Measurements from ENCODE around the gene ZNF729. TPM values are rescaled to one million over a fixed set of nuclear protein-coding genes. Genes with fewer than 3 reads are reported as not detected.
"Not testable (repeated sequence)": the region's sequence is repeated elsewhere in the genome, so short reads cannot be mapped to it uniquely, and the experiment has no call there.

ZNF729 gene
- total RNA-seq (0.04 TPM), polyA plus RNA-seq (ENCODE audit: insufficient read depth in 1 of 8, insufficient read length in 8 of 8, low replicate concordance in 1 of 8) (under 1 TPM in 4 of 8 donors, not detected in 4; 0.04 to 0.13 (median 0.06) TPM)
- long read RNA-seq, donor 1: 0 reads
- long read RNA-seq, donor 2: 0 reads
- long read RNA-seq, donor 3: 0 reads
- long read RNA-seq, donor 4: 0 reads
- long read RNA-seq, donor 5: 0 reads
- long read RNA-seq, donor 6: 0 reads
- long read RNA-seq, donor 7: 0 reads
- long read RNA-seq, donor 8: 0 reads
- long read RNA-seq, donor 9: 0 reads
- long read RNA-seq, donor 10: 0 reads
- long read RNA-seq, donor 11: 0 reads

DNA sequence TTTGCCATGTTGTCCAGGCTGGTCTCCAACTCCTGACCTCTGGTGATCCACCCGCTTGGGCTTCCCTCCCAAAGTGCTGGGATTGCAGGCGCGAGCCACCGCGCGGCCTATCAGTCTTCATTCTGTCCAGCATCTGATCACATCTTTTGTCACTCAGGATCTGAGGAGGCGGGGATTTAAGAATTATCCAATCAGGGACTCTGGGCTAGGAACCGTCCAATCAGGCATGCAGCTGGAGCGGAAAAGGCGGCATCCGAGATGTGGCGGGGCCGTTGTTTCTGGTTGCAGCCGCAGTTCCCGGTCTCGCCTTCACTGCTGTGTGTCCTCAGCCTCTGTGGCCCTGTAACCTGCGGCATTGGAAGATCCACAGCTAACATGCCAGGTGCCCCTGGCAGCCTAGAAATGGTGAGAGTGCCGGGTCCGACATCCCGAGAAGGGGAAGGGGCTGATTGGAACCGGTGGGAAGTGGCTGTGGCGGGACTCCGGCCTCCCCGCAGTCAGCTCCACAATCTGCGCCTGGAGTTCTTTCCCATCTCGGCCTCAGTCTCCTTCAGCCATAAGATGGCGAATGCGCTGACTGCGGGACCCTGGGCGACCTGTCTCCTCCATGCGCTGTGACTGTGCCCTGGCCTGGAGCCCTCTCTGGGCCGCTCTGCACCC lies at the start of gene ZNF729:
Gene ZNF729, plus strand, starts transcription at position 291 of the 660 bp plus-strand sequence. Its CDS starts 85 bp downstream, at position 376.
- Histone ChIP-seq H3K4me3 (ENCODE audit: low read length) (no peak within 1 kb of the TSS), H3K27ac (ENCODE audit: low read length) (no peak within 1 kb of the TSS), H3K4me1 (ENCODE audit: control insufficient read depth, insufficient read depth, low read length) (no peaks in the 10 kb centered on the region), H3K36me3 (ENCODE audit: control insufficient read depth, insufficient read depth, low read length) (no peaks in the 10 kb centered on the region), H3K9me3 (replicated peaks; ENCODE audit: control insufficient read depth, low read depth, low read length) (peaks cover 15% of the 10 kb centered on the region), H3K27me3 (ENCODE audit: control insufficient read depth, insufficient read depth, low read length) (no peaks in the 10 kb centered on the region)
- DNase-seq: peak; percentile 4
- WGBS (ENCODE audit: insufficient coverage): 3% methylated on average over 27 of the region's 32 CpGs

DNA sequence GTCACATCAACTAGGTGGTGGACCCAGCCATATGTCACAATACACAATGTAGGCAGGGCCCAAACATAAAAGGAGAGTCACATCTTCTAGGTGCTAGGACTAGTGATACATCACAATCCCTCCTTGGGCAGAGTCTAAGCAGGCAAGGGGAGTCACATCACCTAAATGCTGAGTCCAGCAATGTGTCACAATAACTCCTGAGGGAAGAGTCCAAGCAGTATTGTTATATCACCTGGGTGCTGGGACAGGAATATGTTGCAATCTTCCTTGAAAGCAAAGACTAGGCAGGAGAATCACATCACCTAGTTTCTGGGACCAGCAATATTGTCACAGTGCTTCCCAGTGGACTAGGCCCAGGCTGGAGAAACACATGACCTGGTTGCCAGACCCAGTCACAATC lies 29.4 kb upstream of the ZNF729 start:
- no peaks in the 10 kb centered on the region for H3K36me3 ChIP-seq (ENCODE audit: control insufficient read depth, insufficient read depth, low read length)
- no peaks in the 10 kb centered on the region for H3K27me3 ChIP-seq (ENCODE audit: control insufficient read depth, insufficient read depth, low read length)
- H3K27ac ChIP-seq (ENCODE audit: low read length): no peak overlapping the region
- DNase-seq: no peak
- no peak overlapping the region for H3K4me3 ChIP-seq (ENCODE audit: low read length)
- H3K4me1 ChIP-seq (ENCODE audit: control insufficient read depth, insufficient read depth, low read length): no peaks in the 10 kb centered on the region
- H3K9me3 ChIP-seq (replicated peaks; ENCODE audit: control insufficient read depth, low read depth, low read length): peaks cover 31% of the 10 kb centered on the region

DNA sequence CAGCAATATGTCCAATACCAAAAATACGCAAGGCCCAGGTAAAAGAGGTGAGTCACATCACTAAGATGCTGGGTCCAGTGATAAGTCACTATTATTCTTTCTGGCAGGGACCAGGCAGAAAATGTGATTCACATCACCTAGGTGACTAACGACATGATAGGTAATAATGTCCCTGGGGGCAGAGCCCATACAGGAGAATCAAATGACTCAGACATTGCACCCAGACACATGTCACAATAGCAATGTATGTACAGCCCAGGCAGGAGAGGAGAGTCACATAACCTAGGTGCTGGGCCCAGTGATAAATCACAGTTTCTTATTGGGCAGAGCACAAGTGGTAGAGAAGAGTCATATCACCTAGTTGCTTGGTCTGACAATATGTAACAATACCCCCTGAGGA lies 28.9 kb upstream of the ZNF729 start:
- Histone ChIP-seq H3K36me3 (ENCODE audit: control insufficient read depth, insufficient read depth, low read length) (no peaks in the 10 kb centered on the region), H3K4me1 (ENCODE audit: control insufficient read depth, insufficient read depth, low read length) (no peaks in the 10 kb centered on the region), H3K4me3 (ENCODE audit: low read length) (no peak overlapping the region), H3K9me3 (replicated peaks; ENCODE audit: control insufficient read depth, low read depth, low read length) (peaks cover 35% of the 10 kb centered on the region), H3K27me3 (ENCODE audit: control insufficient read depth, insufficient read depth, low read length) (no peaks in the 10 kb centered on the region), H3K27ac (ENCODE audit: low read length) (no peak overlapping the region)
- DNase-seq: no peak
- WGBS (ENCODE audit: insufficient coverage): no CpG with 5 or more reads among the region's 2 CpGs

DNA sequence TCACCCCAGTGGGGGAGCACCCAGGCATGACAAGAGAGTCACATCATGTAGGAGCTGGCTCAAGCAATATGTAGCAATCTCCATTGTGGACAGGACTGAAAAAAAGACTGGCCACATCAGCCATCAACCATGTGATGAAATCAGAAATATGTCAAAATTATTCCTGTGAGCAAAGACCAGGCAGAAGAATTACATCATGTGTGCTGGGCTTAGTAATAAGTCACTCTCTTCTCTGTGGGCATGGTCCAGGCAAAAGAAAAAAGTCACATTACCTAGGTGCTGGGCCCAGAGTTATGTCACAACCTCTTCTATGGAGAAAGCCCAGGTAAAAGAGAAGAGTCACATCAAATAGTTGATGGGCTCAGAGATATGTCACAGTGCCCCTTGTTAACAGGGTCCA lies 28.3 kb upstream of the ZNF729 start:
- no peak overlapping the region for H3K4me3 ChIP-seq (ENCODE audit: low read length)
- H3K4me1 ChIP-seq (ENCODE audit: control insufficient read depth, insufficient read depth, low read length): no peaks in the 10 kb centered on the region
- peaks cover 39% of the 10 kb centered on the region for H3K9me3 ChIP-seq (replicated peaks; ENCODE audit: control insufficient read depth, low read depth, low read length)
- H3K27ac ChIP-seq (ENCODE audit: low read length): no peak overlapping the region
- no peaks in the 10 kb centered on the region for H3K36me3 ChIP-seq (ENCODE audit: control insufficient read depth, insufficient read depth, low read length)
- no peak for DNase-seq
- H3K27me3 ChIP-seq (ENCODE audit: control insufficient read depth, insufficient read depth, low read length): no peaks in the 10 kb centered on the region

DNA sequence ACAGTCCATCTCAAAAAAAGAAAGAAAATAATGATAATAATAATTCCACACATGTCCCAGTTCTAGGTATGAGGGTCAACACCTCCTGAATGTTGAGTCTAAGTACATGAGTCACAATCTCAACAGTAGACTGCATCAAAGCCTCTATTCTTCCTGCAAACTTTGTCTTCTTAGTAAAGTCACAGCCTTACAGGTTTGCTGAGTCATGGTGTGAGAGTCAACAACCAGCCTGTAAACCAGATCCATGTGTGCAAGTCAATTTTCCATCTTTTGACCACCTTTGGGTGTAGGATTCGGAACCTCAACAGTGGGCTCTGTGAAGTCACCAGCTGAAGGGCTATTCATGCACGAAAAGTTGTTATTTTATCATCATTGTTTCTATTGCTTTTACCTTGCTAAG lies 25.7 kb upstream of the ZNF729 start:
- H3K36me3 ChIP-seq (ENCODE audit: control insufficient read depth, insufficient read depth, low read length): no peaks in the 10 kb centered on the region
- H3K4me3 ChIP-seq (ENCODE audit: low read length): no peak overlapping the region
- no peak for DNase-seq
- peaks cover 44% of the 10 kb centered on the region for H3K9me3 ChIP-seq (replicated peaks; ENCODE audit: control insufficient read depth, low read depth, low read length)
- no CpG with 5 or more reads among the region's 2 CpGs for WGBS (ENCODE audit: insufficient coverage)
- H3K27ac ChIP-seq (ENCODE audit: low read length): no peak overlapping the region
- H3K4me1 ChIP-seq (ENCODE audit: control insufficient read depth, insufficient read depth, low read length): no peaks in the 10 kb centered on the region
- no peaks in the 10 kb centered on the region for H3K27me3 ChIP-seq (ENCODE audit: control insufficient read depth, insufficient read depth, low read length)

DNA sequence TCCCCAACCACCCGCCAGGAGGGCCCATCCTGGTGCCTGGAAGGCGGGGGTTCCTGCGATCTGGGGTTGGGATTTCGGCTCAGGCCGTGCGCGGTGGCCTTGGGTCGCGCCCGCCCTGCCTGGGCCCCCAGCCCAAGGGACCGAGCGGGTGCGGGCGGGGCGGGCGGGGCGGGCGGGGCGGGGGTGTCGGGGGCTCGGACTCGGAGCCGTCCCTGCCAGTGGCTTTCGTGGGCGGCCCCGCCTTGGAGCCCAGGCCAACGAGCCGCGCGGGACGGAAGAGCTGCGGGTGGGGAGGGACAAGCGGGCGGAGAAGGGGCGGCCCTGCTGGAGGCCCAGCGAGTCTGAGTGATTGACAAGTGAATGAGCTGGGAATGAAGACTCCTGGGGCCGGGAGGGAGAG lies 24.6 kb upstream of the ZNF729 start:
- H3K36me3 ChIP-seq (ENCODE audit: control insufficient read depth, insufficient read depth, low read length): no peaks in the 10 kb centered on the region
- no peaks in the 10 kb centered on the region for H3K4me1 ChIP-seq (ENCODE audit: control insufficient read depth, insufficient read depth, low read length)
- WGBS (ENCODE audit: insufficient coverage): 12% methylated on average over 27 of the region's 37 CpGs
- H3K27ac ChIP-seq (ENCODE audit: low read length): no peak overlapping the region
- no peaks in the 10 kb centered on the region for H3K27me3 ChIP-seq (ENCODE audit: control insufficient read depth, insufficient read depth, low read length)
- DNase-seq: no peak
- H3K9me3 ChIP-seq (replicated peaks; ENCODE audit: control insufficient read depth, low read depth, low read length): peaks cover 44% of the 10 kb centered on the region
- no peak overlapping the region for H3K4me3 ChIP-seq (ENCODE audit: low read length)

DNA sequence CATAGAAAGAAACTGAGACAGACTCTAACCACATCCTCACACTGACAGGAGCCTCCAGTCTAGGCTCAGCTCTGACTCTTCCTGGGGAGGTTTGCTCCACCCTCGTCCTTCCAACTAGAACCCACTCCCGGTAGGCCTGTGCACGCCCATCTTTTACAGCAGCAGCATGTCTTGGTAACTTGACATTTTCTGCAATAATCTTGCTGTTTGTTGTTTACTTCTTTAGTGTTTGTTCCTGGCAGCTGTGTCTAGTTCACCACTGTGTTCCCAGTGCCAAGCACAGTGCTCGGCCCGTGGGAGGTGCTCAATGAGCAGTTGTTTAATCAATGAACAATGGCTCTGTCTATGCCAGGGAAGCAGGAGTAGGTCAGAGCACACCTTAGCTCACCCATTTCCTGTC lies 23.1 kb upstream of the ZNF729 start:
- WGBS (ENCODE audit: insufficient coverage): no CpG with 5 or more reads among the region's 5 CpGs
- Histone ChIP-seq H3K4me1 (ENCODE audit: control insufficient read depth, insufficient read depth, low read length) (no peaks in the 10 kb centered on the region), H3K4me3 (ENCODE audit: low read length) (no peak overlapping the region), H3K27me3 (ENCODE audit: control insufficient read depth, insufficient read depth, low read length) (no peaks in the 10 kb centered on the region), H3K9me3 (replicated peaks; ENCODE audit: control insufficient read depth, low read depth, low read length) (peaks cover 41% of the 10 kb centered on the region), H3K27ac (ENCODE audit: low read length) (no peak overlapping the region), H3K36me3 (ENCODE audit: control insufficient read depth, insufficient read depth, low read length) (no peaks in the 10 kb centered on the region)
- no peak for DNase-seq

DNA sequence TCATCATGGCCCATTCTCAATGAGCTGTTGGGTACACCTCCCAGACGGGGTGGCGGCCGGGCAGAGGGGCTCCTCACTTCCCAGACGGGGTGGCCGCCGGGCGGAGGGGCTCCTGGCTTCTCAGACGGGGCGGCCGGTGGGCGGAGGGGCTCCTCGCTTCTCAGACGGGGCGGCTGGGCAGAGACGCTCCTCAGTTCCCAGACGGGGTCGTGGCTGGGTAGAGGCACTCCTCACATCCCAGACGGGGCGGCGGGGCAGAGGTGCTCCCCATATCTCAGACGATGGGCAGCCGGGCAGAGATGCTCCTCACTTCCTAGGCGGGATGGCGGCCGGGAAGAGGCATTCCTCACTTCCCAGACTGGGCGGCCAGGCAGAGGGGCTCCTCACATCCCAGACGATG lies 35.3 kb downstream of the ZNF729 start:
- not testable (repeated sequence) for DNase-seq; H3K27me3 ChIP-seq (ENCODE audit: control insufficient read depth, insufficient read depth, low read length); H3K27ac ChIP-seq (ENCODE audit: low read length); H3K36me3 ChIP-seq (ENCODE audit: control insufficient read depth, insufficient read depth, low read length); H3K4me1 ChIP-seq (ENCODE audit: control insufficient read depth, insufficient read depth, low read length); H3K4me3 ChIP-seq (ENCODE audit: low read length)
- 96% methylated on average over 5 of the region's 27 CpGs for WGBS (ENCODE audit: insufficient coverage)
- peaks cover 26% of the 10 kb centered on the region for H3K9me3 ChIP-seq (replicated peaks; ENCODE audit: control insufficient read depth, low read depth, low read length)

DNA sequence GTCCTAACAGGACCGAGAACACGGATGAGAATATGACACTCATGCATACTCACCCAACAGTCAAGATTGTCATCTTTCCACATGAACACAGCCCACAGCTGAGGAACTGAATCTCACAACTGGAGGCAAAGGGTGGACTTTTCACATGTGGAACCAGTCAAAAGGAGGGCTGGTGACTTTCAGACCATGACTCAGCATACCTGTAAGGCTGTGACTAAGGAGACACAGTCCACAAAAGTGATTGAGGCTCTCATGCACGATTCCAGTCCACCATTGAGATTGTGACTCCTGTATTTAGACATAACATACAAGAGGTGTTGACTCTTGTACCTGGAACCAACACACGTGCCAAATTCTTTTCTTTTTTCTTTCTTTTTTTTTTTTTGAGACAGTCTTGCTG lies 40.0 kb downstream of the ZNF729 start:
- H3K36me3 ChIP-seq (ENCODE audit: control insufficient read depth, insufficient read depth, low read length): no peaks in the 10 kb centered on the region
- H3K4me3 ChIP-seq (ENCODE audit: low read length): no peak overlapping the region
- peaks cover 46% of the 10 kb centered on the region for H3K9me3 ChIP-seq (replicated peaks; ENCODE audit: control insufficient read depth, low read depth, low read length)
- no peak for DNase-seq
- H3K27me3 ChIP-seq (ENCODE audit: control insufficient read depth, insufficient read depth, low read length): no peaks in the 10 kb centered on the region
- no peaks in the 10 kb centered on the region for H3K4me1 ChIP-seq (ENCODE audit: control insufficient read depth, insufficient read depth, low read length)
- no peak overlapping the region for H3K27ac ChIP-seq (ENCODE audit: low read length)
- 49% methylated on average over 2 of the region's 4 CpGs for WGBS (ENCODE audit: insufficient coverage)

DNA sequence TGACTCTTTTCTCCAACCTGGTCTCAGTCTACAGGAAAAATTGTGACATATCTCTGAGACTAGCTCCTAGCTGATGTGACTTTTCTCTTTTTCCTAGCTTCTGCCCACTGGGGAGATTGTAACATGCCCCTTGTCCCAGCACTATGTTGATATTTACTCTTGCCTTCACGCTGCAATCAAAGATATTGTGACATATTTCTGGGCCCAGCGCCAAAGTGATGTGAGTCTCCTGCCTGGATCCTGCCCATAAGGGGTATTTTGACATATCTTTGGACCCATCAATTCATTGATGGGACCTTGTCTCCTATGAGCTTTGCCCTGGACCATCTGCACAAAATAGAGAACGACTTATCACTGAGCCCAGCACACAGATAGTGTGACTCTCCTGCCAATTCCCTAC lies 41.1 kb downstream of the ZNF729 start:
- Histone ChIP-seq H3K9me3 (replicated peaks; ENCODE audit: control insufficient read depth, low read depth, low read length) (peaks cover 54% of the 10 kb centered on the region), H3K27ac (ENCODE audit: low read length) (no peak overlapping the region), H3K4me1 (ENCODE audit: control insufficient read depth, insufficient read depth, low read length) (no peaks in the 10 kb centered on the region), H3K36me3 (ENCODE audit: control insufficient read depth, insufficient read depth, low read length) (no peaks in the 10 kb centered on the region), H3K4me3 (ENCODE audit: low read length) (no peak overlapping the region), H3K27me3 (ENCODE audit: control insufficient read depth, insufficient read depth, low read length) (no peaks in the 10 kb centered on the region)
- DNase-seq: no peak
- WGBS (ENCODE audit: insufficient coverage): 80% methylated on average over 1 of the region's 3 CpGs
